RWPE2 (cell line): ENCODE results near the gene PDE9A.

Source experiments
- ATAC-seq: fragments of 200-7000 bp; cut with Tn5 transposase; 3 replicates; pipeline ENCODE4 v1.9.1; 2021; ENCODE audit warnings: low read depth
- DNase-seq: peaks from one replicate; pipeline ENCODE4 v3.0.0-alpha.2; 2020; ENCODE audit warnings: low spot score
- H3K27ac ChIP-seq: fragments of 450-650 bp; 2 replicates; pipeline ENCODE4 v1.5.1; 2017; ENCODE audit warnings: mild to moderate bottlenecking; ENCODE audit not compliant: poor library complexity, severe bottlenecking
- H3K27me3 ChIP-seq: fragments of 250-450 bp; sonication (Bioruptor Pico); 2 replicates; pipeline ENCODE4 v1.5.1; 2021; ENCODE audit warnings: mild to moderate bottlenecking, moderate library complexity; ENCODE audit not compliant: insufficient read depth, poor library complexity, severe bottlenecking
- H3K36me3 ChIP-seq: fragments of 250-450 bp; sonication (Bioruptor Pico); 2 replicates; pipeline ENCODE4 v1.5.1; 2020; ENCODE audit warnings: low read depth, mild to moderate bottlenecking, moderate library complexity
- H3K4me1 ChIP-seq: fragments of 250-450 bp; sonication (Bioruptor Pico); 2 replicates; pipeline ENCODE4 v1.5.1; 2021; ENCODE audit warnings: mild to moderate bottlenecking, moderate library complexity; ENCODE audit not compliant: insufficient read depth, poor library complexity, severe bottlenecking
- H3K4me3 ChIP-seq: fragments of 250-450 bp; sonication (Bioruptor Pico); 2 replicates; pipeline ENCODE4 v1.5.1; 2021; ENCODE audit warnings: mild to moderate bottlenecking, moderate library complexity; ENCODE audit not compliant: severe bottlenecking
- H3K9me3 ChIP-seq: fragments of 250-450 bp; sonication (Bioruptor Pico); 2 replicates; pipeline ENCODE4 v1.5.1; 2021; ENCODE audit warnings: mild to moderate bottlenecking, moderate library complexity; ENCODE audit not compliant: severe bottlenecking
- CTCF ChIP-seq: fragments of 450-650 bp; IDR thresholded peaks from one replicate; pipeline ENCODE4 v1.5.1; 2017; ENCODE audit warnings: mild to moderate bottlenecking, moderate library complexity; ENCODE audit not compliant: poor library complexity, severe bottlenecking

PDE9A gene

GRCh38 chr21:42746240-42746592 is 92.8 kb downstream of the PDE9A start:
- no peaks in the 10 kb centered on the region for H3K36me3 ChIP-seq
- no peaks in the 10 kb centered on the region for H3K27me3 ChIP-seq
- no peak overlapping the region for H3K27ac ChIP-seq
- H3K4me3 ChIP-seq, result no peak overlapping the region
- TF ChIP-seq CTCF, result no peak
- no peak for DNase-seq
- H3K4me1 ChIP-seq, result no peaks in the 10 kb centered on the region
- no peak for ATAC-seq
- no peaks in the 10 kb centered on the region for H3K9me3 ChIP-seq

- no peaks in the 10 kb centered on the region for H3K36me3 ChIP-seq
- no peak for TF ChIP-seq CTCF
- H3K4me1 ChIP-seq, result no peaks in the 10 kb centered on the region
- no peaks in the 10 kb centered on the region for H3K27me3 ChIP-seq
- no peak overlapping the region for H3K4me3 ChIP-seq
- H3K27ac ChIP-seq, result no peak overlapping the region
- no peaks in the 10 kb centered on the region for H3K9me3 ChIP-seq
- ATAC-seq, result no peak
- no peak for DNase-seq
Measured at GRCh38 chr21:42746593-42747275, 93.3 kb downstream of the PDE9A start.

GRCh38 chr21:42747276-42747701 is 93.9 kb downstream of the PDE9A start:
- Histone ChIP-seq H3K4me3 (no peak overlapping the region), H3K36me3 (no peaks in the 10 kb centered on the region), H3K4me1 (no peaks in the 10 kb centered on the region), H3K9me3 (no peaks in the 10 kb centered on the region), H3K27ac (no peak overlapping the region), H3K27me3 (no peaks in the 10 kb centered on the region)
- TF ChIP-seq CTCF, result no peak
- DNase-seq, result peak; percentile 30
- ATAC-seq, result no peak

GRCh38 chr21:42747746-42748351 is 94.4 kb downstream of the PDE9A start:
- Histone ChIP-seq H3K4me1 (no peaks in the 10 kb centered on the region), H3K27me3 (no peaks in the 10 kb centered on the region), H3K36me3 (no peaks in the 10 kb centered on the region), H3K4me3 (no peak overlapping the region), H3K9me3 (no peaks in the 10 kb centered on the region), H3K27ac (no peak overlapping the region)
- DNase-seq, result no peak
- no peak for ATAC-seq
- TF ChIP-seq CTCF, result no peak

- no peaks in the 10 kb centered on the region for H3K9me3 ChIP-seq
- H3K36me3 ChIP-seq, result no peaks in the 10 kb centered on the region
- TF ChIP-seq CTCF, result no peak
- H3K4me1 ChIP-seq, result no peaks in the 10 kb centered on the region
- no peak for ATAC-seq
- H3K4me3 ChIP-seq, result no peak overlapping the region
- no peak for DNase-seq
- no peak overlapping the region for H3K27ac ChIP-seq
- no peaks in the 10 kb centered on the region for H3K27me3 ChIP-seq
Measured at GRCh38 chr21:42748620-42749176, 95.3 kb downstream of the PDE9A start.
